Aorta (tissue), 5 donors: ENCODE data around the gene TBL1XR1. TPM values are rescaled to one million over a fixed set of nuclear protein-coding genes. Genes with fewer than 3 reads are reported as not detected.

Source experiments
- ATAC-seq: fragments of 200-7000 bp; cut with Tn5 transposase; one replicate; pipeline ENCODE4 v1.9.1; 2022; ENCODE audit warnings: moderate library complexity; ENCODE audit not compliant: low FRiP score
- DNase-seq, 2 donors: peaks; one replicate each; pipeline ENCODE4 v3.0.0-alpha.2; 2020
- H3K27ac ChIP-seq, 2 donors: one replicate each; pipeline ENCODE4 v1.5.1; 2013; ENCODE audit warnings: low read length in 2 of 2, mild to moderate bottlenecking in 2 of 2, moderate library complexity in 2 of 2, control low read depth in 1 of 2, inconsistent platforms in 1 of 2, low read depth in 1 of 2
- H3K27me3 ChIP-seq, 2 donors: one replicate each; pipeline ENCODE4 v1.6.1; 2013; ENCODE audit warnings: control low read depth in 1 of 2, low read length in 1 of 2, mild to moderate bottlenecking in 1 of 2, moderate library complexity in 1 of 2; ENCODE audit not compliant: insufficient read depth in 2 of 2, control insufficient read depth in 1 of 2
- H3K36me3 ChIP-seq, 2 donors: one replicate each; pipeline ENCODE4 v1.6.1; 2013; ENCODE audit warnings: control low read depth in 1 of 2, low read length in 1 of 2, mild to moderate bottlenecking in 1 of 2; ENCODE audit not compliant: insufficient read depth in 2 of 2, control insufficient read depth in 1 of 2
- H3K4me1 ChIP-seq, 2 donors: one replicate each; pipeline ENCODE4 v1.6.1; 2013; ENCODE audit warnings: low read length in 2 of 2, control low read depth in 1 of 2, mild to moderate bottlenecking in 1 of 2, moderate library complexity in 1 of 2; ENCODE audit not compliant: insufficient read depth in 2 of 2, control insufficient read depth in 1 of 2
- H3K4me3 ChIP-seq, 2 donors: one replicate each; pipeline ENCODE4 v1.5.1; 2013; ENCODE audit warnings: low read length in 2 of 2, control low read depth in 1 of 2, mild to moderate bottlenecking in 1 of 2
- H3K9me3 ChIP-seq: one replicate; pipeline ENCODE4 v1.6.1; 2013; ENCODE audit warnings: mild to moderate bottlenecking, low read length; ENCODE audit not compliant: control insufficient read depth
- WGBS, 2 donors: extraction: QIAGEN DNeasy Blood & Tissue Kit; methylation state at CpG; one replicate each; pipeline ENCODE4 v1.1.7; 2013; 5-methylcytosine and 5-hydroxymethylcytosine counted together
- intact Hi-C, 2 donors: fragments of 100-400 bp; cut with DNase I; formaldehyde crosslinking; loops; one replicate each; pipeline versions ENCODE4 v1.14.2 to v1.15.0; 2022
- polyA plus RNA-seq, 2 donors: library from polyadenylated mRNA; stranded (reverse); fragments of 200-250 nt; gene quantifications; one replicate each; pipeline ENCODE4 v1.2.3, GENCODE V29; 2013
- total RNA-seq, 2 donors: library from RNA; stranded (reverse); fragmentation: NEBNext Ultra II Directional; extraction: Animal tissue kit (Norgen Biotek cat#: 25700); gene quantifications; one replicate each; pipeline ENCODE4 v1.2.1, GENCODE V29; 2021
- donor health status: healthy with polysubstance abuse.
- donor health status: Bipolar disorder and iron deficiency.
- donor health status: DM: no; HTN: no; CAD: no.
- donor health status: DM: no; HTN: no; CAD: no.
- donor health status: DM: yes; HTN: yes; CAD: no.

The TBL1XR1 gene
- total and polyA plus RNA-seq, 4 donors, result 19.0 to 200 (median 81.4) TPM

DNA sequence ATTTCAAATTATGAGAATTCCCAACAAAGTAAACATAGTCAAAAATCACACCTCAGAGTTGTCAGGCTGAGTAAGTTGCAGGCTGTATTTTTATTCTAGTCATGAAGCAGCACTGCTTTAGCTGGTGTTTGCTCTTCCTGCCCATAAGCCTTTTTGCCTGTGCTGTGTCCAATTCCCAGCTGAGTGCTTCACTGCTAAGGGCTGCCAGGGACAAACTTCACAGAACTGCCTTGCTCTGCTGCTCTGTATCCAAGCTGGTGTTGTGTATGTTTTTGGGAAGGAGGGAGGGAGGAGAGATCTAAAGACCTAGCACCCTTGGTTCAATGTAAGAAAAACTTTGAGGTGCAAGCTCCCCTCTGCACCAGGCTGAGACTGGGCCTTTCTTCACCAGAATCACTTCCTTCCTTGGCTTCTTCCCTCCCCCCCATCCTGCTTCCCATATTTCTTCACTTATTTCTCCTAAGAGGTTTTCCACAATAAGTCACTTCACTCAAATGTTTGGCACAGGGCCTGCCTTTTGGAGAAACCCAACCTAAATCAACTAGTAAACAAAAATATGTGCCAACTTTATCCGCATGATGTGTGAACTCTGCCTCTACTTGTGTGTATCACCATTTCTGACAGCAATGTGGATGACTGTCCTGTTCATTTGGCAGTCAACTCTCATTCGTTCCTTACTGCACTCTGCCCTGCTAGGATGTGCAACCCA lies 156.1 kb downstream of the TBL1XR1 start:
- intact Hi-C loops, result loop anchor here in 1 of 2 donors (10.0 kb wide), 1 partner anchor 1004 kb away; no protein-coding TSS in a partner anchor
- H3K9me3 ChIP-seq, result no peaks in the 10 kb centered on the region
- H3K36me3 ChIP-seq, result peaks cover 2 to 4% of the 10 kb centered on the region in 2 donors
- H3K4me3 ChIP-seq, result no peak overlapping the region
- H3K27me3 ChIP-seq, result no peaks in the 10 kb centered on the region
- peak overlapping the region; percentile 30 to 67 for H3K27ac ChIP-seq
- H3K4me1 ChIP-seq, result peaks cover 0 to 5% of the 10 kb centered on the region in 2 donors
- WGBS, 2 donors, result 33 to 55% methylated on average over 2 of the region's 2 CpGs
- ATAC-seq, result peak; percentile 73
- DNase-seq, result no peak

- intact Hi-C loops, result loop anchor here in 1 of 2 donors (10.0 kb wide), 1 partner anchor 1005 kb away; no protein-coding TSS in a partner anchor
- peak overlapping the region in 1 of 2 donors; percentile 57 for H3K27ac ChIP-seq
- WGBS, 2 donors, result 81 to 95% methylated on average over 4 of the region's 4 CpGs
- peaks cover 0 to 5% of the 10 kb centered on the region in 2 donors for H3K4me1 ChIP-seq
- ATAC-seq (no peak), DNase-seq (no peak)
- H3K36me3 ChIP-seq, result peaks cover 2 to 4% of the 10 kb centered on the region in 2 donors
- no peaks in the 10 kb centered on the region for H3K9me3 ChIP-seq
- H3K4me3 ChIP-seq, result no peak overlapping the region
- H3K27me3 ChIP-seq, result no peaks in the 10 kb centered on the region
Measured at GRCh38 chr3:177039490-177040274, 157.6 kb downstream of the TBL1XR1 start.

GRCh38 chr3:177037241-177037640 lies 160.0 kb downstream of the TBL1XR1 start:
- Histone ChIP-seq H3K4me3 (no peak overlapping the region), H3K27me3 (no peaks in the 10 kb centered on the region), H3K4me1 (peaks cover 0 to 5% of the 10 kb centered on the region in 2 donors), H3K9me3 (no peaks in the 10 kb centered on the region), H3K36me3 (peaks cover 2% of the 10 kb centered on the region in 2 donors), H3K27ac (no peak overlapping the region)
- intact Hi-C loops, result no loop called here
- peak in 1 of 2 donors; percentile 37 for DNase-seq
- no peak for ATAC-seq
- WGBS, 2 donors, result 80 to 84% methylated on average over 4 of the region's 4 CpGs

DNA sequence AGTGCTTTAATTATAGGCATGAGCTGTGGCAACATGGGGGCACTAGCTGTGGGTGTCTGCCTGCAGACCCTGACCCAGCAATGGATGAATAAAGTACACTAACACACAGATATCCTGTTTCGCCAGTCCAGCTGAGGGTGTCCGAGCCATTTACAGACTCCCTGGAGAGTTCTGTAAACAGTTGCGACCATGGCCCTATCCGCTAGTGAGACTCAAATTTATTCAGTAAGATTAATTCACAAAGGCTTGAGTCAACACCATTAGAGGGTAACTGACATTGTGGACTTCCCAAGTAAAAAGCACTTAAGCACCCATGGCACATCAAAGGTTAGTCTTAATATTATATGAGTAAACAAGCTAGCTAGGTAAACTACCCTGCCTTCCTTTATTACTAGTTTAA lies 161.6 kb downstream of the TBL1XR1 start:
- Histone ChIP-seq H3K27me3 (no peaks in the 10 kb centered on the region), H3K4me1 (no peaks in the 10 kb centered on the region), H3K27ac (no peak overlapping the region), H3K4me3 (no peak overlapping the region), H3K9me3 (no peaks in the 10 kb centered on the region), H3K36me3 (peaks cover 2% of the 10 kb centered on the region in 2 donors)
- no peak for DNase-seq
- no peak for ATAC-seq
- intact Hi-C loops, result no loop called here
- WGBS, 2 donors, result 96 to 97% methylated on average over 4 of the region's 4 CpGs

DNA sequence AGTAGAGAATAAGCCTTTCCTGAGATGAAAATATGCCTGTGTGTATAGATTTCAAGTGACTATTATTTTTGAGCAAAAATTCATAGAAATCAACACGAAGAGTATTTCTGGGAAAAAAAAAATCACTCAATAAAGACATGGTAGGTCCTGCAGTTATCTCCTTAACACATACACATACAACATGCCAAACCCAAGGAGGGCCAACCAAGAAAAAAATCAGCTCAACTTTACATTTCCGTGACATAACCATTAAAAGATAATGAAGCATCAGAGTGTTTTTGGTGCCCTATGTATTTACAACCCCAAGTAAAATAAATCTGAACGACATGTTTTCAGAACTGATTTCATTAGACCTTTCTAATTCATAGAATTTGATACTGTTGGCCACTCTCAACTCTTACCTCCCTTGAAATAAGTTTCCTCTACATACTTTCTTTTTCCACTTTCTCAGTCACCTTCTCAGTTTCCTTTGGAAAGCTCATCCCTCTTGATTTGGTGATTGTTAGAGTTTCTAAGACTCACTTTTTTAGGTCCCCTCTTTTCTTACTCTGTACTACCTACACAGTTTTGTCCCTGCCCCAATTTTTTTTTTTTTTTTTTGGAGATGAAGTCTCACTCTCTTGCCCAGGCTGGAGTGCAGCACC lies 162.3 kb downstream of the TBL1XR1 start:
- intact Hi-C loops, result no loop called here
- WGBS, 2 donors, result 61 to 90% methylated on average over 3 of the region's 3 CpGs
- Histone ChIP-seq H3K4me3 (no peak overlapping the region), H3K36me3 (peaks cover 2% of the 10 kb centered on the region in 2 donors), H3K4me1 (no peaks in the 10 kb centered on the region), H3K27ac (no peak overlapping the region), H3K27me3 (no peaks in the 10 kb centered on the region), H3K9me3 (no peaks in the 10 kb centered on the region)
- ATAC-seq, result no peak
- DNase-seq, result no peak

- H3K4me3 ChIP-seq, result no peak overlapping the region
- intact Hi-C loops, result no loop called here
- peaks cover 0 to 1% of the 10 kb centered on the region in 2 donors for H3K36me3 ChIP-seq
- no peak for DNase-seq
- ATAC-seq, result no peak
- no peaks in the 10 kb centered on the region for H3K4me1 ChIP-seq
- 70 to 75% methylated on average over 3 of the region's 3 CpGs for WGBS, 2 donors
- H3K27me3 ChIP-seq, result no peaks in the 10 kb centered on the region
- no peaks in the 10 kb centered on the region for H3K9me3 ChIP-seq
- H3K27ac ChIP-seq, result no peak overlapping the region
Measured at GRCh38 chr3:177026505-177027277, 170.6 kb downstream of the TBL1XR1 start.

DNA sequence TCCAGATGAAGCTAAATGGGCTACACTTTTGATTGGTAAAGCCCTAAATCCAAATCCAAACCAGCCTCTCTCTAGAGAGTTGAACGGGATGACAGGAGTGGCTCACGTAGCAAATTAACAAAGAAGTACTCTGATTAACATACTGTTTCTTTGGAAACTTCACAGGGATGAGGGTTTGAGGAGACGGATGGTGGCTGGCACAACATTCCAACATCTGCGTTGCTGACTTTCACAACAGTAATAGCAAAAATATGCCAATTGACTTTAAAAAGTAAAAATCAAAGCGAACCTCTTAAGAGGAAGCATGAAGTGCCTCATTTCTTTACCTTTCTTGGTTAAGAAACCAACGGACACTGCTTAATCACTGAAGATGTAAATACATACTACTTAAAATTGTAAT lies 181.4 kb downstream of the TBL1XR1 start:
- Histone ChIP-seq H3K4me1 (no peaks in the 10 kb centered on the region), H3K27me3 (no peaks in the 10 kb centered on the region), H3K27ac (no peak overlapping the region), H3K4me3 (no peak overlapping the region), H3K9me3 (no peaks in the 10 kb centered on the region), H3K36me3 (no peaks in the 10 kb centered on the region)
- 81 to 88% methylated on average over 6 of the region's 6 CpGs for WGBS, 2 donors
- no peak for ATAC-seq
- intact Hi-C loops, result no loop called here
- DNase-seq, result no peak

DNA sequence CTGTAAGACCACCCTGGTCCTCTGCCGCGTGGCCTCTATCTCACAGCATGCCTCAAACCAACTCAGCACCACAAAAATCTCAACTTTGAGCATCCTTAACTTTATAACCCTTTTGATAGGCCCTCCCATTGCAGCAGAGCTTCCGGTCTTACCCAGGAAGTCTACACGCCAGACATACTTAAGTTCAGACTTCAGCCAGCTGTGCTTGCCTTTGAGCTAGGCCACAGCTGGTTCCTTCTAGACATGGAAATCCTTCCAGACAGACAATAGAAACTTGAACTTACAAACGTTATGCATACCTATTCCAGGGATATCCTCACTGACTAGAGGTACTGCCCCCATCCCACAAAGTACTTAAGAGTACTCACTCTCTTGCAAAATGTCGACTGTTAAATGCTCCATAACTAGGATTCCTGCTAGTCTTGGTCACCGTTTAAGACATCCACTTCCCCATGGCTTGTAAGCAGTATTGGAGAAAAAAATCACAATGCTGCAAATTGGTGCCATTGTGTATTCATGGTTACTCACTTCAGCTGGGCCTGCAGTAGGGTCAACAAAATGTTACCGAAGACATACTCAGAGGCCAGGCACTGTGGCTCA lies 183.5 kb downstream of the TBL1XR1 start:
- Histone ChIP-seq H3K9me3 (no peaks in the 10 kb centered on the region), H3K4me1 (no peaks in the 10 kb centered on the region), H3K27ac (no peak overlapping the region), H3K36me3 (no peaks in the 10 kb centered on the region), H3K4me3 (no peak overlapping the region), H3K27me3 (no peaks in the 10 kb centered on the region)
- intact Hi-C loops, result no loop called here
- no peak for DNase-seq
- ATAC-seq, result no peak
- WGBS, 2 donors, result 89% methylated on average over 8 of the region's 8 CpGs
